Measurements from ENCODE around the gene GHITM. TPM values are rescaled to one million over a fixed set of nuclear protein-coding genes. Genes with fewer than 3 reads are reported as not detected.

The GHITM gene
- total and polyA plus RNA-seq, 2 donors: 108 to 172 TPM

GRCh38 chr10:84193846-84194423 is 54.6 kb downstream of the GHITM start:
- H3K27ac ChIP-seq (ENCODE audit: low read depth): no peak overlapping the region
- DNase-seq (ENCODE audit: extremely low spot score): no peak
- H3K4me1 ChIP-seq (ENCODE audit: insufficient read depth): no peaks in the 10 kb centered on the region
- peak overlapping the region; percentile 55 for H3K4me3 ChIP-seq (ENCODE audit: low read depth, low read length)
- H3K36me3 ChIP-seq (ENCODE audit: insufficient read depth): no peaks in the 10 kb centered on the region
- WGBS: 30% methylated on average over 5 of the region's 5 CpGs

- Histone ChIP-seq H3K4me3 (ENCODE audit: low read depth, low read length) (peak within 1 kb of the TSS; percentile 55), H3K36me3 (ENCODE audit: insufficient read depth) (no peaks in the 10 kb centered on the region), H3K4me1 (ENCODE audit: insufficient read depth) (no peaks in the 10 kb centered on the region), H3K27ac (ENCODE audit: low read depth) (no peak within 1 kb of the TSS)
- no peak for DNase-seq (ENCODE audit: extremely low spot score)
- WGBS: under 1% methylated on average over 61 of the region's 61 CpGs
Measured at GRCh38 chr10:84194424-84195043, 55.2 kb downstream of the GHITM start, which contains the start of gene CDHR1. CDHR1 (plus strand) TSS chr10:84194537; CDS start chr10:84194761, 224 bp downstream.

GRCh38 chr10:84195044-84195830 is 55.9 kb downstream of the GHITM start:
- 19% methylated on average over 43 of the region's 43 CpGs for WGBS
- Histone ChIP-seq H3K36me3 (ENCODE audit: insufficient read depth) (no peaks in the 10 kb centered on the region), H3K4me3 (ENCODE audit: low read depth, low read length) (peak overlapping the region; percentile 55), H3K27ac (ENCODE audit: low read depth) (no peak overlapping the region), H3K4me1 (ENCODE audit: insufficient read depth) (no peaks in the 10 kb centered on the region)
- no peak for DNase-seq (ENCODE audit: extremely low spot score)

- Histone ChIP-seq H3K36me3 (ENCODE audit: insufficient read depth) (no peaks in the 10 kb centered on the region), H3K4me3 (ENCODE audit: low read depth, low read length) (no peak overlapping the region), H3K27ac (ENCODE audit: low read depth) (no peak overlapping the region), H3K4me1 (ENCODE audit: insufficient read depth) (no peaks in the 10 kb centered on the region)
- no peak for DNase-seq (ENCODE audit: extremely low spot score)
- WGBS: 31% methylated on average over 4 of the region's 4 CpGs
Measured at GRCh38 chr10:84196083-84196482, 56.8 kb downstream of the GHITM start.

- DNase-seq (ENCODE audit: extremely low spot score): no peak
- no peak overlapping the region for H3K27ac ChIP-seq (ENCODE audit: low read depth)
- H3K36me3 ChIP-seq (ENCODE audit: insufficient read depth): no peaks in the 10 kb centered on the region
- no peak overlapping the region for H3K4me3 ChIP-seq (ENCODE audit: low read depth, low read length)
- WGBS: 78% methylated on average over 5 of the region's 5 CpGs
- no peaks in the 10 kb centered on the region for H3K4me1 ChIP-seq (ENCODE audit: insufficient read depth)
Measured at GRCh38 chr10:84196941-84197340, 57.6 kb downstream of the GHITM start.

GRCh38 chr10:84197643-84198042 is 58.3 kb downstream of the GHITM start:
- no peak for DNase-seq (ENCODE audit: extremely low spot score)
- Histone ChIP-seq H3K36me3 (ENCODE audit: insufficient read depth) (no peaks in the 10 kb centered on the region), H3K4me3 (ENCODE audit: low read depth, low read length) (no peak overlapping the region), H3K4me1 (ENCODE audit: insufficient read depth) (no peaks in the 10 kb centered on the region), H3K27ac (ENCODE audit: low read depth) (no peak overlapping the region)
- 79% methylated on average over 5 of the region's 5 CpGs for WGBS

- DNase-seq (ENCODE audit: extremely low spot score): no peak
- WGBS: 74% methylated on average over 7 of the region's 7 CpGs
Measured at GRCh38 chr10:84198206-84198915, 59.1 kb downstream of the GHITM start.

GRCh38 chr10:84200537-84201243 is 61.4 kb downstream of the GHITM start:
- no peak for DNase-seq (ENCODE audit: extremely low spot score)
- H3K27ac ChIP-seq (ENCODE audit: low read depth): no peak overlapping the region
- H3K4me3 ChIP-seq (ENCODE audit: low read depth, low read length): no peak overlapping the region
- 66% methylated on average over 11 of the region's 11 CpGs for WGBS
- H3K4me1 ChIP-seq (ENCODE audit: insufficient read depth): no peaks in the 10 kb centered on the region
- H3K36me3 ChIP-seq (ENCODE audit: insufficient read depth): no peaks in the 10 kb centered on the region

More at GRCh38 chr10:84198206-84198915, 59.1 kb downstream of the GHITM start:
- Histone ChIP-seq H3K27ac (ENCODE audit: low read depth) (no peak overlapping the region), H3K36me3 (ENCODE audit: insufficient read depth) (no peaks in the 10 kb centered on the region), H3K4me3 (ENCODE audit: low read depth, low read length) (no peak overlapping the region), H3K4me1 (ENCODE audit: insufficient read depth) (no peaks in the 10 kb centered on the region)

- H3K4me1 ChIP-seq (ENCODE audit: insufficient read depth): no peaks in the 10 kb centered on the region
- H3K4me3 ChIP-seq (ENCODE audit: low read depth, low read length): no peak overlapping the region
- DNase-seq (ENCODE audit: extremely low spot score): no peak
- no peak overlapping the region for H3K27ac ChIP-seq (ENCODE audit: low read depth)
- H3K36me3 ChIP-seq (ENCODE audit: insufficient read depth): no peaks in the 10 kb centered on the region
- WGBS: 54% methylated on average over 6 of the region's 6 CpGs
Measured at GRCh38 chr10:84201244-84201606, 61.9 kb downstream of the GHITM start.

- no peak overlapping the region for H3K4me3 ChIP-seq (ENCODE audit: low read depth, low read length)
- H3K27ac ChIP-seq (ENCODE audit: low read depth): no peak overlapping the region
- DNase-seq (ENCODE audit: extremely low spot score): no peak
- no peaks in the 10 kb centered on the region for H3K4me1 ChIP-seq (ENCODE audit: insufficient read depth)
- H3K36me3 ChIP-seq (ENCODE audit: insufficient read depth): no peaks in the 10 kb centered on the region
- 84% methylated on average over 11 of the region's 11 CpGs for WGBS
Measured at GRCh38 chr10:84201682-84202081, 62.4 kb downstream of the GHITM start.

GRCh38 chr10:84202349-84202748 is 63.0 kb downstream of the GHITM start:
- DNase-seq (ENCODE audit: extremely low spot score): no peak
- H3K4me3 ChIP-seq (ENCODE audit: low read depth, low read length): no peak overlapping the region
- H3K4me1 ChIP-seq (ENCODE audit: insufficient read depth): no peaks in the 10 kb centered on the region
- H3K36me3 ChIP-seq (ENCODE audit: insufficient read depth): no peaks in the 10 kb centered on the region
- no peak overlapping the region for H3K27ac ChIP-seq (ENCODE audit: low read depth)
- 82% methylated on average over 5 of the region's 5 CpGs for WGBS
